NB4 (cell line): ENCODE measurements around the gene ARPC2.

Source experiments
- CTCF ChIP-seq: IDR thresholded peaks from one replicate; pipeline ENCODE4 v1.5.1; 2012; ENCODE audit warnings: low read depth, low read length
- POLR2A ChIP-seq: IDR thresholded peaks from 2 replicates; pipeline ENCODE4 v1.6.1; 2011; ENCODE audit warnings: mild to moderate bottlenecking; ENCODE audit not compliant: insufficient read length; ENCODE audit errors: extremely low read depth

GRCh38 chr2:218274586-218274985 lies 57.6 kb downstream of the ARPC2 start:
- TF ChIP-seq CTCF = no peak
- TF ChIP-seq POLR2A = no peak
